Neural cell (in vitro differentiated cells): ENCODE data around the gene OR2F1. TPM values are rescaled to one million over a fixed set of nuclear protein-coding genes. Genes with fewer than 3 reads are reported as not detected.

Experiments
- H2AFZ ChIP-seq: fragments of 200-600, 300-800 bp; sonication (generic), shearing (Covaris generic); 2 replicates; pipeline ENCODE4 v1.6.0; 2014; ENCODE audit warnings: low read depth, mild to moderate bottlenecking, antibody characterized with exemption, low read length, moderate library complexity
- H3F3A ChIP-seq: fragments of 200-600 bp; shearing (Covaris generic); 2 replicates; pipeline ENCODE4 v1.6.1; 2016; ENCODE audit warnings: mild to moderate bottlenecking, moderate library complexity, mixed read lengths, antibody characterized with exemption, low read length; ENCODE audit not compliant: insufficient read depth, poor library complexity, severe bottlenecking
- H3K27ac ChIP-seq: fragments of 200-600, 300-800 bp; sonication (generic), shearing (Covaris generic); 2 replicates; pipeline ENCODE4 v1.5.1; 2014; ENCODE audit warnings: mild to moderate bottlenecking, low read length, moderate library complexity
- H3K27me3 ChIP-seq: fragments of 300-800, 200-600 bp; sonication (generic), shearing (Covaris generic); 2 replicates; pipeline ENCODE4 v1.6.0; 2014; ENCODE audit warnings: mild to moderate bottlenecking, low read depth, low read length, moderate library complexity; ENCODE audit not compliant: insufficient read depth
- H3K36me3 ChIP-seq: fragments of 300-800, 200-600 bp; sonication (generic), shearing (Covaris generic); 2 replicates; pipeline ENCODE4 v1.5.1; 2014; ENCODE audit warnings: mild to moderate bottlenecking, antibody characterized with exemption, low read length, moderate library complexity; ENCODE audit not compliant: insufficient read depth
- H3K4me2 ChIP-seq: fragments of 300-800, 200-600 bp; sonication (generic), shearing (Covaris generic); 2 replicates; pipeline ENCODE4 v1.6.0; 2014; ENCODE audit warnings: mild to moderate bottlenecking, low read length
- H3K4me3 ChIP-seq: fragments of 300-800, 200-600 bp; sonication (generic), shearing (Covaris generic); 2 replicates; pipeline ENCODE4 v1.5.1; 2014; ENCODE audit warnings: mild to moderate bottlenecking, low read length, moderate library complexity
- H3K79me2 ChIP-seq: fragments of 200-600 bp; shearing (Covaris generic); replicated peaks from 2 replicates; pipeline ENCODE4 v1.6.0; 2014; ENCODE audit warnings: mild to moderate bottlenecking, low read length, moderate library complexity; ENCODE audit not compliant: insufficient read depth
- H3K9ac ChIP-seq: fragments of 300-800, 200-600 bp; sonication (generic), shearing (Covaris generic); 2 replicates; pipeline ENCODE4 v1.6.1; 2016; ENCODE audit warnings: mild to moderate bottlenecking, low read length, mixed read lengths
- H3K9me2 ChIP-seq: fragments of 200-600 bp; shearing (Covaris generic); 2 replicates; pipeline ENCODE4 v1.6.1; 2016; ENCODE audit warnings: mild to moderate bottlenecking, low read length, mixed read lengths; ENCODE audit not compliant: insufficient read depth
- H3K9me3 ChIP-seq: fragments of 200-600, 300-800 bp; sonication (generic), shearing (Covaris generic); 2 replicates; pipeline ENCODE4 v1.6.1; 2016; ENCODE audit warnings: mild to moderate bottlenecking, mixed run types, low read length, moderate library complexity, mixed read lengths
- H4K20me1 ChIP-seq: fragments of 200-600 bp; shearing (Covaris generic); 2 replicates; pipeline ENCODE4 v1.6.1; 2016; ENCODE audit warnings: mild to moderate bottlenecking, mixed run types; ENCODE audit not compliant: insufficient read depth
- EP300 ChIP-seq: fragments of 450-650 bp; conservative IDR thresholded peaks from 2 replicates; pipeline ENCODE4 v1.6.1; 2014; ENCODE audit warnings: antibody characterized with exemption, mild to moderate bottlenecking, moderate library complexity; ENCODE audit not compliant: poor library complexity, severe bottlenecking
- EZH2 ChIP-seq: fragments of 200-600, 300-800 bp; shearing (Covaris generic), sonication (generic); IDR thresholded peaks from 2 replicates; pipeline ENCODE4 v1.6.1; 2014; ENCODE audit warnings: antibody characterized with exemption, low read length, borderline replicate concordance, mild to moderate bottlenecking; ENCODE audit not compliant: insufficient read depth, poor library complexity, severe bottlenecking
- MXI1 ChIP-seq: fragments of 450-650 bp; conservative IDR thresholded peaks from 2 replicates; pipeline ENCODE4 v1.6.1; 2014; ENCODE audit warnings: antibody characterized with exemption, mild to moderate bottlenecking; ENCODE audit not compliant: poor library complexity, severe bottlenecking
- POLR2AphosphoS5 ChIP-seq: IDR thresholded peaks from 2 replicates; pipeline ENCODE4 v1.6.1; 2012
- RAD21 ChIP-seq: fragments of 450-650 bp; conservative IDR thresholded peaks from 2 replicates; pipeline ENCODE4 v1.6.1; 2014; ENCODE audit warnings: antibody characterized with exemption, mild to moderate bottlenecking, moderate library complexity
- SMC3 ChIP-seq: fragments of 450-650 bp; conservative IDR thresholded peaks from 2 replicates; pipeline ENCODE4 v1.6.1; 2014; ENCODE audit warnings: antibody characterized with exemption, mild to moderate bottlenecking, moderate library complexity; ENCODE audit not compliant: poor library complexity
- TAF1 ChIP-seq: IDR thresholded peaks from 2 replicates; pipeline ENCODE4 v1.6.1; 2012; ENCODE audit warnings: low read depth
- polyA plus RNA-seq: library from polyadenylated mRNA; depleted of rRNA; stranded (reverse); fragments of >200 nt; gene quantifications from 2 replicates; pipeline ENCODE4 v1.2.3, GENCODE V29; 2014
- TF ChIP-seq, protein P1 (sequence below): IDR thresholded peaks from 2 replicates; pipeline ENCODE4 v1.6.1; 2012; ENCODE audit warnings: borderline replicate concordance
- TF ChIP-seq, protein P2 (sequence below): fragments of 450-650 bp; IDR thresholded peaks from 2 replicates; pipeline ENCODE4 v1.5.1; 2014; ENCODE audit warnings: antibody characterized with exemption, mild to moderate bottlenecking, moderate library complexity; ENCODE audit not compliant: poor library complexity, severe bottlenecking

OR2F1 gene
- polyA plus RNA-seq, 1 donor from 2014 or later: not detected

DNA sequence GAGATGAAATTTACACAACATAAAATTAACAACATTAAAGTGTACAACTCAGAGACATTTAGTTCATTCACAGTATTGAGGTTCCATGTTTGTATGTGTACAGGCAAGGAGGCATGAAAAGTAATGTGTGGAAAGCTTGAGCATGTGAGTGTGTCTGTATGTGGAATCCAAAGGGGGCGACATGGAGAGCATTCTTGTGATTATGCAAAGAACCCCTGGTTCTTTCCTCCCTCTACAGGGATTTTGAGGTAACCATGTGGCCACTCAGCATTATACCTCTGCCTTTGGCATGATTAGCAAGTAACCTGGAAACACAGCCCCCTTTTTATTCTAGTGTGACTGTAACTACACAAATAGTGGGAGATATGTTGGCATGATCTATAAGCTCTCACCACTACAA, 21.0 kb downstream of the OR2F1 start:
- no peak overlapping the region for H3K9ac ChIP-seq
- H3F3A ChIP-seq: no peaks in the 10 kb centered on the region
- H3K27me3 ChIP-seq: no peaks in the 10 kb centered on the region
- no peaks in the 10 kb centered on the region for H3K36me3 ChIP-seq
- no peaks in the 10 kb centered on the region for H4K20me1 ChIP-seq
- H2AFZ ChIP-seq: no peak overlapping the region
- H3K9me2 ChIP-seq: no peaks in the 10 kb centered on the region
- no peak for TF ChIP-seq EZH2
- TF ChIP-seq POLR2AphosphoS5: no peak
- TF ChIP-seq TAF1: no peak
- TF ChIP-seq EP300: no peak
- TF ChIP-seq, protein P1, sequence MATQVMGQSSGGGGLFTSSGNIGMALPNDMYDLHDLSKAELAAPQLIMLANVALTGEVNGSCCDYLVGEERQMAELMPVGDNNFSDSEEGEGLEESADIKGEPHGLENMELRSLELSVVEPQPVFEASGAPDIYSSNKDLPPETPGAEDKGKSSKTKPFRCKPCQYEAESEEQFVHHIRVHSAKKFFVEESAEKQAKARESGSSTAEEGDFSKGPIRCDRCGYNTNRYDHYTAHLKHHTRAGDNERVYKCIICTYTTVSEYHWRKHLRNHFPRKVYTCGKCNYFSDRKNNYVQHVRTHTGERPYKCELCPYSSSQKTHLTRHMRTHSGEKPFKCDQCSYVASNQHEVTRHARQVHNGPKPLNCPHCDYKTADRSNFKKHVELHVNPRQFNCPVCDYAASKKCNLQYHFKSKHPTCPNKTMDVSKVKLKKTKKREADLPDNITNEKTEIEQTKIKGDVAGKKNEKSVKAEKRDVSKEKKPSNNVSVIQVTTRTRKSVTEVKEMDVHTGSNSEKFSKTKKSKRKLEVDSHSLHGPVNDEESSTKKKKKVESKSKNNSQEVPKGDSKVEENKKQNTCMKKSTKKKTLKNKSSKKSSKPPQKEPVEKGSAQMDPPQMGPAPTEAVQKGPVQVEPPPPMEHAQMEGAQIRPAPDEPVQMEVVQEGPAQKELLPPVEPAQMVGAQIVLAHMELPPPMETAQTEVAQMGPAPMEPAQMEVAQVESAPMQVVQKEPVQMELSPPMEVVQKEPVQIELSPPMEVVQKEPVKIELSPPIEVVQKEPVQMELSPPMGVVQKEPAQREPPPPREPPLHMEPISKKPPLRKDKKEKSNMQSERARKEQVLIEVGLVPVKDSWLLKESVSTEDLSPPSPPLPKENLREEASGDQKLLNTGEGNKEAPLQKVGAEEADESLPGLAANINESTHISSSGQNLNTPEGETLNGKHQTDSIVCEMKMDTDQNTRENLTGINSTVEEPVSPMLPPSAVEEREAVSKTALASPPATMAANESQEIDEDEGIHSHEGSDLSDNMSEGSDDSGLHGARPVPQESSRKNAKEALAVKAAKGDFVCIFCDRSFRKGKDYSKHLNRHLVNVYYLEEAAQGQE: no peak
- TF ChIP-seq SMC3: no peak
- no peaks in the 10 kb centered on the region for H3K9me3 ChIP-seq
- H3K4me2 ChIP-seq: no peak overlapping the region
- H3K4me3 ChIP-seq: no peak overlapping the region
- no peaks in the 10 kb centered on the region for H3K79me2 ChIP-seq
- no peak overlapping the region for H3K27ac ChIP-seq

DNA sequence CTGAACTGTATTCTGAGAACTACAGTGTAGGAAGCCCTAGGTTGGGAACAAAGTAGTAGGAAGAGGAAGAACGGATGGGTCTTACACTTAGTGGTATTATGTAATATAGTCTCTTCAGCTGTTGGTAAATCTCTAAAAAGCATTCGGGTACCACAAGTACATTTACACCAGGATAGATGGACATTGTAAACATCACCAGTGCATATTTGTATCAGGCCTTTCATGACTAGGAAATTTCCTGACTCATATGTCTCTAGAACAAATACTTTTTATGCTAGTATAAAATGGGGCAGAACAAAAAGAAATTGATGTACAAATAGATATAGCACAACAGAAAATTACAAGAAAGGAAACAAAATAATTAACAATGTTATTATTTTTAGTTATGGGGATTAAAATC, 23.9 kb downstream of the OR2F1 start:
- H3K36me3 ChIP-seq: no peaks in the 10 kb centered on the region
- no peaks in the 10 kb centered on the region for H3K9me3 ChIP-seq
- no peaks in the 10 kb centered on the region for H3K27me3 ChIP-seq
- TF ChIP-seq RAD21 (no peak), POLR2AphosphoS5 (no peak), EZH2 (no peak), MXI1 (no peak), TAF1 (no peak), EP300 (no peak), SMC3 (no peak)
- TF ChIP-seq, protein P1: no peak
- TF ChIP-seq, protein P2, sequence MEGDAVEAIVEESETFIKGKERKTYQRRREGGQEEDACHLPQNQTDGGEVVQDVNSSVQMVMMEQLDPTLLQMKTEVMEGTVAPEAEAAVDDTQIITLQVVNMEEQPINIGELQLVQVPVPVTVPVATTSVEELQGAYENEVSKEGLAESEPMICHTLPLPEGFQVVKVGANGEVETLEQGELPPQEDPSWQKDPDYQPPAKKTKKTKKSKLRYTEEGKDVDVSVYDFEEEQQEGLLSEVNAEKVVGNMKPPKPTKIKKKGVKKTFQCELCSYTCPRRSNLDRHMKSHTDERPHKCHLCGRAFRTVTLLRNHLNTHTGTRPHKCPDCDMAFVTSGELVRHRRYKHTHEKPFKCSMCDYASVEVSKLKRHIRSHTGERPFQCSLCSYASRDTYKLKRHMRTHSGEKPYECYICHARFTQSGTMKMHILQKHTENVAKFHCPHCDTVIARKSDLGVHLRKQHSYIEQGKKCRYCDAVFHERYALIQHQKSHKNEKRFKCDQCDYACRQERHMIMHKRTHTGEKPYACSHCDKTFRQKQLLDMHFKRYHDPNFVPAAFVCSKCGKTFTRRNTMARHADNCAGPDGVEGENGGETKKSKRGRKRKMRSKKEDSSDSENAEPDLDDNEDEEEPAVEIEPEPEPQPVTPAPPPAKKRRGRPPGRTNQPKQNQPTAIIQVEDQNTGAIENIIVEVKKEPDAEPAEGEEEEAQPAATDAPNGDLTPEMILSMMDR: no peak
- no peaks in the 10 kb centered on the region for H3F3A ChIP-seq
- H3K79me2 ChIP-seq: no peaks in the 10 kb centered on the region
- H3K4me3 ChIP-seq: no peak overlapping the region
- no peak overlapping the region for H3K9ac ChIP-seq
- no peak overlapping the region for H3K27ac ChIP-seq
- H4K20me1 ChIP-seq: no peaks in the 10 kb centered on the region
- H3K4me2 ChIP-seq: no peak overlapping the region
- no peaks in the 10 kb centered on the region for H3K9me2 ChIP-seq
- H2AFZ ChIP-seq: no peak overlapping the region
